Urinary bladder (tissue), 4 donors: ENCODE data around the gene TCF25. TPM values are rescaled to one million over a fixed set of nuclear protein-coding genes. Genes with fewer than 3 reads are reported as not detected.

ENCODE experiments used
- DNase-seq: peaks from one replicate; pipeline ENCODE4 v3.0.0-alpha.2; 2015; ENCODE audit errors: extremely low spot score
- H3K27ac ChIP-seq: one replicate; pipeline ENCODE4 v1.5.1; 2013; ENCODE audit warnings: low read depth, mild to moderate bottlenecking, moderate library complexity
- H3K36me3 ChIP-seq: one replicate; pipeline ENCODE4 v1.6.1; 2013; ENCODE audit warnings: mild to moderate bottlenecking, moderate library complexity; ENCODE audit not compliant: insufficient read depth
- H3K4me1 ChIP-seq: one replicate; pipeline ENCODE4 v1.6.1; 2013; ENCODE audit warnings: mild to moderate bottlenecking, moderate library complexity; ENCODE audit not compliant: insufficient read depth
- H3K4me3 ChIP-seq: one replicate; pipeline ENCODE4 v1.5.1; 2013; ENCODE audit warnings: low read depth, low read length
- WGBS: extraction: QIAGEN DNeasy Blood & Tissue Kit; methylation state at CpG from one replicate; pipeline ENCODE4 v1.1.7; 2013; 5-methylcytosine and 5-hydroxymethylcytosine counted together
- polyA plus RNA-seq: library from polyadenylated mRNA; stranded (reverse); fragments of 200-250 nt; gene quantifications from one replicate; pipeline ENCODE4 v1.2.3, GENCODE V29; 2013
- total RNA-seq: library from RNA; depleted of rRNA; stranded (reverse); fragments of >200 nt; gene quantifications from one replicate; pipeline ENCODE4 v1.2.3, GENCODE V29; 2014
- donor health status: healthy with polysubstance abuse.
- donor health status: healthy.

TCF25 gene
- total and polyA plus RNA-seq, 2 donors = 107 to 128 TPM

DNA sequence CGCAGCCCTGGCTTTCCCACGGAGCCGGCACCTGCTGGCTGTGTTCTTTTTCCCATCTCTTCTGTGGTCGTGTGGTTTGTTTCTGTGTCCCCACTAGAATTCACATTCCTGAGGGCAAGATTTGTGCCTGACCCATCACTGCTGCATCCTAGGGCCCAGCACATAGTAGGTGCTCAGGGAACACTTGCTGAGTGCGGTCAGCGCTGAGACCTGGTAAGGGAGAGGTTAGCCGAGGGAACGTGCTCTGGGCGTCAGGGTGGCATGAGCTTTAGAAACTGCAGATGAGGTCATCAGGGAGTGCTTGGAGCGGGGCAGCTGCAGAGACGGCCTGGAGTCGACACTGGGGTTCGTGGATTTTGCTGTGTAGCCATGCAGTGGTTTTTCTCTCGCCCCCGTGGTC, 81.1 kb downstream of the TCF25 start:
- 93% methylated on average over 15 of the region's 15 CpGs for whole genome bisulfite sequencing
- Histone ChIP-seq H3K4me3 (no peak overlapping the region), H3K27ac (no peak overlapping the region), H3K36me3 (peaks cover 2% of the 10 kb centered on the region), H3K4me1 (no peaks in the 10 kb centered on the region)
- DNase-seq = no peak

- 88% methylated on average over 15 of the region's 15 CpGs for WGBS
- Histone ChIP-seq H3K4me3 (no peak overlapping the region), H3K4me1 (no peaks in the 10 kb centered on the region), H3K36me3 (peaks cover 2% of the 10 kb centered on the region), H3K27ac (no peak overlapping the region)
- DNase-seq = no peak
These were observed 81.8 kb downstream of the TCF25 start for GRCh38 chr16:89955001-89955685.

DNA sequence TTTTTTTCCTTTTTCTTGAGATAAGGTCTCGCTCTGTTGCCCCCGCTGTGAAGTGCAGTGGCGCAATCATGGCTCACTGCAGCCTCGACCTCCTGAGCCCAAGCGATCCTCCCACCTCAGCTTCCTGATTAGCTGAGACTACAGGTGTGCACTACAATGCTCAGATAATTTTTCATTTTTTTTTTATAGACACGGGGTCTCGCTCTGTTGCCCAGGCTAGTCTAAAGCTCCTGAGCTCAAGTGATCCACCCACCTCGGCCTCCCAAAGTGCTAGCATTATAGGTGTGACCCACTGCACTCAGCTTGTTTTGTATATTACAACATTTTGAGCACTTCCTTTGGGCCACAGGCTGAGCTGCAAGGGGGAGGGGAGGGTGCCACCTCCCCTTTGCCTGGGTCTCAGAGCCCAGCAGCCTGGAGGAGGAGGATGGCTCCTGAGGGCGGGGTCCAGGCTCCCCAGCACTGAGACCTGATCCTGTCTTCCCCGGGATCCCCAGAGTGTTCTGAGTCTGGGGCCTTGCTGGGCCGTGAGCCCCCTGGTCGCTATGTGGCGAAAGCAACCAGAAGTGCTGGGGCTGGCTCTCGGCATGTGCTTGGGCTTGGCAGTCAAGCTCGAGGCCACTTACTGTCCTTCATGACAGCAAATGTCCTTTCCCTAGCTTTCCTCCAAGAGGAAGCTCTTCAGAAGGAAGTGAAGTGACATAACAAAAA, 83.3 kb downstream of the TCF25 start:
- no peak overlapping the region for H3K4me3 ChIP-seq
- WGBS = 93% methylated on average over 15 of the region's 15 CpGs
- no peak overlapping the region for H3K27ac ChIP-seq
- DNase-seq = no peak
- H3K36me3 ChIP-seq = peaks cover 2% of the 10 kb centered on the region
- no peaks in the 10 kb centered on the region for H3K4me1 ChIP-seq

DNA sequence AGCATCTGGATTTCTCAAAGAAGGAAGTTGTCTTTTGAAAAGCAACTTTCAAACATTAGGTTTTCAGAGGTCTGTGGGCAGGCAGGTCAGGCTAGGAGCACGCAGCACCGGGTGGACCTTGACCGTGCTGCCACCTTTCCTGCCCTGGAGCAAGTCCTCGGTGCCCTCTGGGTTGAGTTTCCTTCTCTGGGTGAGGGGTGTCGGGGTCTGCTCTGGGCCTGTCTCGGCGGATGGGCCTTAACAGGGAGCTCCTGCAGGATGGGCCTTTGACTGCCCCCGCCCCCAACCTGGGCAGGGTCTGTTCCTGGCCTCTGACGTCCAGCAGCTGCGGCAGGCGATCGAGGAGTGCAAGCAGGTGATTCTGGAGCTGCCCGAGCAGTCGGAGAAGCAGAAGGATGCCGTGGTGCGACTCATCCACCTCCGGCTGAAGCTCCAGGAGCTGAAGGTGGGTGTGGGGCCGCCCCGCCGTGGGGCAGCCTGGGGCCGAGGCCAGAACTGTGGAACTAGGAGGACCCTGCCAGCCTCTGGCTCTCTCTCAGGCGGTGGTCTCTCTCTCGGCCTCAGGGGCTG, 83.9 kb downstream of the TCF25 start:
- H3K27ac ChIP-seq = no peak overlapping the region
- 92% methylated on average over 23 of the region's 23 CpGs for WGBS
- no peak overlapping the region for H3K4me3 ChIP-seq
- no peaks in the 10 kb centered on the region for H3K4me1 ChIP-seq
- H3K36me3 ChIP-seq = peaks cover 2% of the 10 kb centered on the region
- DNase-seq = no peak

GRCh38 chr16:89958068-89958467, 84.7 kb downstream of the TCF25 start:
- DNase-seq = no peak
- Histone ChIP-seq H3K27ac (no peak overlapping the region), H3K4me1 (no peaks in the 10 kb centered on the region), H3K4me3 (no peak overlapping the region), H3K36me3 (peaks cover 2% of the 10 kb centered on the region)
- 89% methylated on average over 7 of the region's 7 CpGs for WGBS

- Histone ChIP-seq H3K27ac (no peak overlapping the region), H3K4me1 (no peaks in the 10 kb centered on the region), H3K4me3 (no peak overlapping the region), H3K36me3 (peaks cover 2% of the 10 kb centered on the region)
- DNase-seq = no peak
- 96% methylated on average over 10 of the region's 10 CpGs for WGBS
These were observed 85.2 kb downstream of the TCF25 start for GRCh38 chr16:89958596-89958995.

DNA sequence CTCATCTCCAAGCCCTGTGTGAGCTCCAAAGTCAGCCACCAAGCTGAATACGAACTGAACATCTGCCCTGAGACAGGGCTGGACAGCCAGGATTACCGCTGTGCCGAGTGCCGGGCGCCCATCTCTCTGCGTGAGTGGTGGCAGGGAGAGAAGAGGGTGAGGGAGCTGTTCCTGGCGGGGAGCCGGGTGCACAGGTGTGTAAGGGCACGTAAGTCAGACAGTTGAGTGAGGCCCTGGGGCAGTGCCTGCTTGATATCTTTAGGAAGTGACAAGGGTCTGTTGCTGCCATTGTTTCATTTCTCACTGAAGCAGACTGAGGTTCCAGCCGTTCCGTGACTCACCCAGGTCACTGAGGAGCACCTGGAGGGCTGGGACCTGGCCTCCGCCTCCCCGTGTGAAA, 87.6 kb downstream of the TCF25 start:
- H3K36me3 ChIP-seq = peaks cover 2% of the 10 kb centered on the region
- H3K4me1 ChIP-seq = no peaks in the 10 kb centered on the region
- no peak overlapping the region for H3K4me3 ChIP-seq
- DNase-seq = no peak
- no peak overlapping the region for H3K27ac ChIP-seq
- 94% methylated on average over 13 of the region's 13 CpGs for WGBS

Other genes with a start within 250 kb of the TCF25 start
- gene CHMP1A, start 215.9 kb upstream of the TCF25 start, total RNA-seq = 27.9 TPM
- gene CHMP1A, start 215.9 kb upstream of the TCF25 start, polyA plus RNA-seq = 85.7 TPM
- gene SPATA33, start 215.8 kb upstream of the TCF25 start, total RNA-seq = 3.3 TPM
- gene SPATA33, start 215.8 kb upstream of the TCF25 start, polyA plus RNA-seq = 5.2 TPM
- gene CDK10, start 186.9 kb upstream of the TCF25 start, total RNA-seq = 31.9 TPM
- gene CDK10, start 186.9 kb upstream of the TCF25 start, polyA plus RNA-seq = 58.5 TPM
- gene SPATA2L, start 171.9 kb upstream of the TCF25 start, total RNA-seq = 5.2 TPM
- 10.8 TPM for gene SPATA2L, start 171.9 kb upstream of the TCF25 start, polyA plus RNA-seq
- gene VPS9D1, start 152.7 kb upstream of the TCF25 start, total RNA-seq = 5.7 TPM
- 11.0 TPM for gene VPS9D1, start 152.7 kb upstream of the TCF25 start, polyA plus RNA-seq
- 17.9 TPM for gene ZNF276, start 152.1 kb upstream of the TCF25 start, total RNA-seq
- gene ZNF276, start 152.1 kb upstream of the TCF25 start, polyA plus RNA-seq = 19.6 TPM
- 9.6 TPM for gene FANCA, start 56.9 kb upstream of the TCF25 start, total RNA-seq
- gene FANCA, start 56.9 kb upstream of the TCF25 start, polyA plus RNA-seq = 1.7 TPM
- 5.4 TPM for gene SPIRE2, start 45.1 kb upstream of the TCF25 start, total RNA-seq
- 6.4 TPM for gene SPIRE2, start 45.1 kb upstream of the TCF25 start, polyA plus RNA-seq
- gene MC1R, start 45.3 kb downstream of the TCF25 start, total RNA-seq = 3.8 TPM
- gene MC1R, start 45.3 kb downstream of the TCF25 start, polyA plus RNA-seq = 7.0 TPM
- gene TUBB3, start 49.8 kb downstream of the TCF25 start, total RNA-seq = 28.0 TPM
- 16.1 TPM for gene TUBB3, start 49.8 kb downstream of the TCF25 start, polyA plus RNA-seq
- 27.5 TPM for gene DEF8, start 75.2 kb downstream of the TCF25 start, total RNA-seq
- 84.4 TPM for gene DEF8, start 75.2 kb downstream of the TCF25 start, polyA plus RNA-seq
- 0.26 TPM for gene DBNDD1, start 145.9 kb downstream of the TCF25 start, total RNA-seq
- gene DBNDD1, start 145.9 kb downstream of the TCF25 start, polyA plus RNA-seq = 1.4 TPM
- gene PRDM7, start 203.7 kb downstream of the TCF25 start, total RNA-seq = not detected
- not detected for gene PRDM7, start 203.7 kb downstream of the TCF25 start, polyA plus RNA-seq